T1000 (cell line): ENCODE data around the gene POLR3H.
A peak's percentile ranks its signal among the peaks of the same experiment; 100 is the strongest.
"Not testable (repeated sequence)": the region's sequence is repeated elsewhere in the genome, so short reads cannot be mapped to it uniquely, and the experiment has no call there.

Experiments used
- DNase-seq: peaks from one replicate; lab custom pipeline; 2025; ENCODE audit warnings: mixed read lengths; lab: John Stamatoyannopoulos, UW

POLR3H gene

DNA sequence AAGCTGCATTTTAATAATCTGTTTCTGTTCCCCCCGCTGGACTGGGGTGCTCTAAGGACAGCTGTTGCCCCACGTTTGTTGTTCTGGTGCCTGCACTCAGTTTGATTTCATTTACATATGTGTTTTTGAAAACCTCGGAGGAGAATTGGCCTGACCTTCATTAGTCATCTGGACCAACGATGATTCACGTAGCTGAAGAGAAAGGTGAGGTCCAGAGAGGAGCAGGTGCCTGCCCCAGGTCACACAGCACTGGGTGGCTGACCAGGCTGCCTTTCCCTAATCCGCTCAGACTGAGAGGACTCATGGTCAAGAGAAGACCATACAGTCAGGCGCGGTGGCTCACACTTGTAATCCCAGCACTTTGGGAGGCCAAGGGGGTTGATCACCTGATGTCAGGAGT, 20.3 kb upstream of the POLR3H start:
- no peak for DNase-seq

DNA sequence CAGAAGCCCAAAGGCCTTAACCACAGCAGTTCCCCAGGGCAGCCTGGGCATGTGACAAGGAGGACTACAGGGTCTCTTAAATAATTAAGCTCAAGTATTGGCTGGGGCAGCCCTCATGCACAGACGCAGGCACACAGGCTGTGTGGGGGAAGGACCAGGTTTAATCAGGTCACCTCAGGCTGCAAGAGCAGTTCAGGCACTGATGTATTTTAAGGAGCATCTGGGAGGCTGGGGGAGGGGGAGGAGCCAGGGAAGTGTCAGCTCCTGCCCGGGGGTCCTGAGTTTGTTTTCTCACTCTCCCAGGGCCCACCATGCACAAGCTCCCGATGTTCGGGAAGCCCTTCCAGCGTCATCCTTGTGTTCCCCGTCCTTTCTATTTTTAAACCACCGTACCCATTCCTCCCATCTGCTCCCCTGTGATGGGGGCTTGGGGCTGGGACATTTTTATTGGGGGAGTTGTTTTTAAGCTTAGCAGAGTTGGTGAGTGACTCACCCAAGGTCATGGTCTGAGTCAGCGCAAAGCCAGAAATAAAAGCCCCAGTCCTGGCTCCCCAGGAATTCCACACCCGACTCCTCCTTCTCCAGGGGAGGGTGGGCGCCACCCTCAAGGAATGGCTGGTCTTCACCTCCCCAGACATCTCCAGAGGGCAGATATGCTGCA, 18.9 kb upstream of the POLR3H start:
- peak; percentile 64 for DNase-seq

DNA sequence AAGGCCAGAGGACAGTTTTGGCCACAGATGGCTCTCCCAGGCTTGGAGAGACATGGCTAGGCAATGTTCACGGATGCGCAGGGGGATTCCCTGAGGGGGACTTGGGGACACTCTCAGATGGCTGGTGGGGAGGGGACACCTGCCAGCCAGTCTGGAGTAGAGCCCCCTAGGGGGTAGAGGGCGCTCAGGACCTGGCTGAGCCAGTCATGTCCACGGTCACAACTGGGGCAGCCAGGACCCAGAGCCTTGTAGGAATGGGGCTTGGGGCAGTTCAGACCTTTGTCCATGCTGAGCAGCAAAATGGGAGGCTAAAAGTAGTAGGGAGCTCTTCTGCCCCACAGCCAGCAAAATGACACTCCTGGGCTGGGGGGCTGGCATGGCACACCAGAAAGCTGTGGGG, 18.2 kb upstream of the POLR3H start:
- DNase-seq = no peak

DNA sequence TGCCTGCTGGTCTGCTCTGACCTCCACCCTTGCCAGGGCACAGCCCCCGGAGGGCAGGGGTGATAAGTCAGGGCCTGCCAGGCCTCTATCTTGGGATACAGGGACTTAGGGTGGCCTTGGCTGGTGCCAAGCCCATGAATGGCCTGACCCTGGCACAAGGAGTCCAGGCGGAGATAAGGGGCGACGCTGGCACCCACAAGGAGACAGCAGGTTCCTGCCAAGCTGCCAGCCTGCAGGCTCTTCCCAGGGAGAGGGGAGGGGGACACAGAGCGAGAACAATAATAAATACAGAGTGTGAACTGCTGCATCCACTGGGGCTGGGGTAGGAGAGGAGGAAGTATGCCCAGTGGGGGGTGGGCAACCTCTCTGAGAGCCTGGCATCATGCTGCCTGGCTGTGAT, 17.5 kb upstream of the POLR3H start:
- no peak for DNase-seq

DNA sequence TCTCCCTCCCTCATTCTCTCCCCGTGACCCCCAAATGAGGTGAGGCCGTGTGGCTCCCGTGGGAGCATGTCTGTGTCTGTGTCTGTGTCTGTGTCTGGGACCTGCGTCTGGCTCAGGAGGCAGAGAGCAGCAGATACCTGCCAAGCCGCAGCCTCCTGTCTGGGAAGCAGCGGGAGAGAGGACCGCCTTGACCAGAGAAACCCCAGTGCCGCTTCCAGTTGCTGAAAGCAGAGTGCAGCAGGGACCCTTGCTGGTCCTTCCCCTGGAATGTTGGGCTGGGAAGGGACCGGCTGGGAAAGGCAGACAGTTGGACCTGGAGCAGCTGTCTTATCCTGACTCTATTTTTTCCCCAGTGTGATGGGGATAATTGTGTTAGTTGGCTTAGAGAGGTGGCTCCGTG, 17.1 kb upstream of the POLR3H start:
- no peak for DNase-seq

DNA sequence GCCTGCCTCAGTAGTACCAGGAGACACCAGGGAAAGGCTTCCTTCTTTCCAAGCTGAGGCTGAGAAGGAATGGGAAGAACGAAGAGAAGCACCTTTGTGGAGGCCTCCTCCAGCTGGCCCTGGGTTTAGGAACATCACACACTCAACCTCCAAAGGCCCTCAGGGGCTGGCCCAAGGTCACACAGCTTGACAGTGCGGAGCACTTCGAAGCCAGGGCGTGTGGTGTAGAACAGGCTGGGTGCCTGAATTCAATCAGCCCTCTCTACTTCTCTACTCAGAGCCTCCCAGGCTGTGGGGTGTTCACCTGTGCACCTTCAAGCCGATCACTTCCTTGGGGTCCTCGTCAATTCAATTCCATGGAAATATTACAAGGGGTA, 15.8 kb upstream of the POLR3H start:
- no peak for DNase-seq

DNA sequence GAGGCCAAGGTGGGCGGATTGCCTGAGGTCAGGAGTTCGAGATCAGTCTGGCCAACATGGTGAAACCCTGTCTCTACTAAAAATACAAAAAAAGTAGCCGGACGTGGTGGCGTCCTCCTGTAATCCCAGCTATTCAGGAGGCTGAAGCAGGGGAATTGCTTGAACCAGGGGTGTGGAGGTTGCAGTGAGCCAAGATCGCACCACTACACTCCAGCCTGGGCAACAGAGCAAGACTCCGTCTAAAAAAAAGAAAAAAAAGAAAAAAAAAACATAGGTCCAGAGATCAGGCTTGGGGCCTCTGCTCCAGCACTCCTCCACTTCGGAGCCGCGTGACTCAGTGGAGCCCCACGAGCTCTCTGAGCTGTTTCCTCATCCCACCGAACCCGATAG, 14.0 kb upstream of the POLR3H start:
- not testable (repeated sequence) for DNase-seq

DNA sequence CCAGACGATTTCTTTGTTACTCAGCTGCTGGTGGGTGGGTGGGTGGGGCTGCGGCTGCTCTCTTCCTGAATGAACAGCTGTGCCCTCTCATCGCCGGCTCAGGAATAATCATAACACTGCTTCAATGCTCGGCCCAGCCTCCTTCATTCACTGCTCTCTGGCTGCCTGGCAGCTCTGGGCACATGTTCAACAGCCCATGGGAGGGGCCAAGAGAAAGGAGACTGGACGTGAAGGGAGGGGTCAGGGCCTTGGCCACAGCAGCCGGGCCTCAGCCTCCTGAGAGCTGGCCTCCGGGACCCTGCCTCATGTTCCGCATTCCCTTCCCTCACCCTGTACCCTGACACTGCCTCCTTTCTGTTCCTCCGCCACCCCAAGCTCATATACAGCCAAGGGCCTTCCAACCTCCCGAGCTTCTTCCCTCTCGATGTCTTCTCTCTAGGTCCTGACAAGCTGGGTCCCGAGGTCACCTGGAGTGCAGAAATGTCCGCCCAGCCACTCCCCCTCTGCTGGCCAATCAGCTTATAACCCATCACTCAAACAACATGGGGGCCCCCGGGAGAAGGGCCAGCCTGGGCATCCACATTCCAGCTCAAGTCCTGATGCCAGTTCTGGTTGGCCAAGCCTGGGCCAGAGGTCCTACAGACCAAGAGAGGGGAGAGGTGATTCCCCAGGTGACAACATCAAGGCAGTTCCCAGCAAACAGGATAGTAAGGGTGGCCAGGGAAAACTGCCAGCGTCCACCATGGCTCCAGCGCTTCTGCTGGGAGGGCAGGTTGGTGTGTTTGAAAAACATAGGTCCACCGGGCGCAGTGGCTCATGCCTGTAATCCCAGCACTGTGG, 13.4 kb upstream of the POLR3H start:
- DNase-seq = no peak

DNA sequence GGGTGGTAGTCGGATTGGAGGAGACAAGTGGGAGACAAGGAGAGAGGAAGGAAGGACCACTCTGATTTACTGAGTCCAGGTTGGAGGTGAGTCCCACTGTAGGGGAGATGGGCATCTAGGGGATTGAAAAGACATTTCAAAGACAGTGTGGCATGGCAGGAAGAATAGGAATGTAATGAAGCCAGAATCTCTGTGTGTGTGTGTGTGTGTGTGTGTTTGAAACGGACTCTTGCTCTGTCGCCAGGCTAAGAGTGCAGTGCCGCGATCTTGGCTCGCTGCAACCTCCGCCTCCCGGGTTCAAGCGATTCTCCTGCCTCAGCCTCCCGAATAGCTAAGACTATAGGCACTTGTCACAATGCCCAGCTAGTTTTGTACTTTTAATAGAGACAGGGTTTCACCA, 12.3 kb upstream of the POLR3H start:
- DNase-seq = no peak

DNA sequence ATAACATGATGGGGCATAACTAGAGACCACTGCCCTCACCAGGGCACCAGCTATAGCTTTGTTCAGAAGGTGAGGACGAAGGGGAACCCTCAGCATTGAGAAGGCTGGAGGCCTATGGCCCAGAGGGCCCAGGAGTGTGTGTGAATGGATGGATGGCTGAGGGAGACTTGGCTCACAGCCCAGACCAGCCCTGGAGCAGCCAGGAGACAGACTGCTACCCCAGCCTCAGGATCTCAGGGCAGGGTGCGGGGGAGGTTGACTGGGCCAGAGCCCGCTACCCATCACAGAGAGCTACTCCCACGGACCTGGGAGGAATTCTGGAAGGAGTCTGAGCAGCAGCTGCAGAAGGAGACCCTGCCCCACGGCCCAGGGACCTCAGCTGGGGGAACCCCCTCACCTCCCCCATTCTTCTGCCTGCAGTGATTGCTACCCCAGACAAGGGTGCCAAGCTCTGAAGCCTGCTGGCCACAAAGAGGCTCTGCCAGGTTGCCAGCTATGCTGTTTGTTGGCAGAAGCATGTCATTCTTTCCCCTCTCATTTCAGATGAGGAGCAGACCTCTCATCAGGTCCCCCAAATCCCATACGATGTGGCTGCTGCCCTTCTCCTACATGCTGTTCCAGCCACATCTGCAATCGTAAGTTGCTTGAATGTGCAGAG, 11.2 kb upstream of the POLR3H start:
- DNase-seq = no peak

DNA sequence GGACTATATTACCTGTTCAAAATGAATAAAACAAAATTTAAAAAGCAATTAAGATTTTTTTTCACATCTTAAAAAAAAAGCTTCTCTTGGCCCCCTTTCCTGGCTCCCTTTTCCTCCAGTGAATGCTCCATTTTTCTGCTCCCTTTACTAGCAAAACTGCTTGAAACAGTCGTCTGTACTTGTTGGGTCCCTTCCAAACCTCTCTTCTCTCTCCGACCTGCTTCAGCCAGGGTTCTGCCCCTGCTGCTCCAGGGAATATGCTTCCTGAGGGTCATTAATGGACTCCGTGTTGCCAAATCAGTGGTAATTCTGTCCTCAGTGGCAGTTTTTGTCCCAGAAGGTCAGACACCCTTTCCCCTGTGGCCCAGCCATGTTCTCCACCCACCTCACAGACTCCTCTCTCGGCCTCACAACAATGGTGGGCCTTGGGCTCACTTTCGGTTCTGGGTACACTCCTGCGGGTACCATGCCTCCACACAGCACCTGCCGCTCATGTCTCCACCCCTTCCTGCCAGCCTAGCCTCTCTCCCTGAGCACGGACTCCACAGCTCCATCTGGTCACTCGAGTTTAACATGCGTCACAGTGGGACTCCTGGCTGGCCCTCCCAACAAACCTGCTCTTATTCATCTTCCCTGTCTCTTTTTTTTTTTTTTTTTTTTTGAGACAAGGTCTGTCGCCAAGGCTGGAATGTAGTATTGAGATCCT, 7.8 kb upstream of the POLR3H start:
- DNase-seq = no peak

DNA sequence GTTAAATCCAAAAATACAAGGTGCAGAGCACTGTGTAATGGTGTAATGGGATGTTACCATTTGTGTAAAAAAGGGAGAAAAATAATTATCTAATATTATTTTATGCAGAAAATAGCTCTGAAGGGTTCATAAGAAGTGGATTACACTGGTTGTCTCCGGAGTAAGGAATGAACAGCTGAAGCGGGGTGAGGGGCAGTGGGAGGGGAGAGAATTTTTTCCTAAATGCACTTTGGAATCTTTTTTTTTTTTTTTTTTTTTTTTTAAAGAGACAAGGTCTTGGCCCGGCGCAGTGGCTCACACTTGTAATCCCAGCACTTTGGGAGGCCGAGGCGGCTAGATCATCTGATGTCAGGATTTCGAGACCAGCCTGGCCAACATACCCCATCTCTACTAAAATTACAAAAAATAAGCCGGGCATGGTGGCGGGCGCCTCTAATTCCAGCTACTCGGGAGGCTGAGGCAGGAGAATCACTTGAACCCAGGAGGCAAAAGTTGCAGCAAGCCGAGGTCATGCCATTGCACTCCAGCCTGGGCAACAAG, 6.8 kb upstream of the POLR3H start:
- no peak for DNase-seq

DNA sequence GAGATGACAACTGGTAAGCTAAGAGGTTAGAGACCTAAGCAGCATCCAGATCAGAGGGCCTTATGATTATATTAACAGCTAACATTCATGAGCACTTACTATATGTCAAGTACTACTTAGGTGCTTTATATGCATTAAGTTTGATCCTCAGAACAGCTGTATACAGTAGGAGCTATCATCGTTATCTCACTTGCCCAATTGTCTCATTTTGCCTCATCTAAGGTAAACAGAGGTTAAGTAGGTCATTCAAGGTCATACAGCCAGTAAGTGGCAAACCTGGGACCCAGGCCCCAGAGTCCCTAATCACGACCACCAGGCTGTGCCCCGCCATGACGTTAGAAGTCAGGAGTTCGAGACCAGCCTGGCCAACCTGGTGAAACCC, 4.6 kb upstream of the POLR3H start:
- DNase-seq = no peak

DNA sequence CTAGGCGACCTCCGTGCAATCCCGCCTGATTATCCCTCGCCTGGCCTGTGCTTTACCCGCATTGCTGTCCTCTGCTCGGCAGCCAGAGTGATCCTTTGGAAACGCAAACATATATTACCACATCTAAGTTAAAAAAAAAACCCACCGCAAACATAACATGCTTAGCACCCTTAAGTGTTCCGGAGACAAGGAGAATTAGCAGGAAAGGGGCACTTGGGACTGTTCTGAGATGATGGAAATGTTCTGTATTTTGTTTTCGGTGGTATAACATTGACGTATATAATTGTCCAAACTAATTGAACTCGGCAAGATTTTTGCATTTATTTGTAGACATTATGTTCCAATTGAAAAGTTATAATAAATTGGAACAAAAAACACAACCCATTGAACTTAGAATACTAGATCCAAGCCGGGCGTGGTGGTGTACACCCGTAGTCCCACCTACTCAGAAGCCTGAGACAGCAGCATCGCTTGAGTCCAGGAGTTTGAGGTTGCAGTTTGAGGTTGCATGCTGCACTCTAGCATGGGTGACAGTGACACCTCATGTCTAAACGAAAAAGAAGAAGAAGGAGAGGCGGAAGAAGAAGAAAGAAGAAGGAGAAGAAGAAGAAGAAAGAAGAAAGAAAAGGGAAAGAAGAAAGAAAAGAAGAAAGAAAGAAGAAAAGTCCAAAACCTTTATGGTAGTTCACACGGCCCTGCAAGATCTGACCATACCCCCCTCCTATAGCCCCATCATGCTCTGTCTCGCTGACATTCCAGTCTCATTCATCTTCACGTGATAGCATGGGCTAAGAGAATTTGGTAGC, 604 bp upstream of the POLR3H start:
- no peak for DNase-seq

DNA sequence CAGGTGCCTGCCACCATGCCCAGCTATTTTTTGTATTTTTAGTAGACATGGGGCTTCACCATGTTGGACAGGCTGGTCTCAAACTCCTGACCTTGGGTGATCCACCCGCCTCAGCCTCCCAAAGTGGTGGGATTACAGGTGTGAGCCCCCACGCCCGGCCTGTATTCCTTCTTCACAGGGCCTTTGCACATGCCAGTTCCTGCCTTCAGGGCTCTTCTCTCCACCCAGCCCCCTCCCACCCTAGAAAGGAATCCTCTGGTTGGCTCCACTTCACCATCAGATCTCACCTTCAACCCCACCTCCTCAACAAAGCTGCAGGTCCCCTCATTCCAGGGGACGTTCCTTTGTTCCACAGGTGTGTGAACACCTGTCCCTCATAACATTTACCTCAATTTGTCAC, 2.0 kb downstream of the POLR3H start:
- DNase-seq = no peak

DNA sequence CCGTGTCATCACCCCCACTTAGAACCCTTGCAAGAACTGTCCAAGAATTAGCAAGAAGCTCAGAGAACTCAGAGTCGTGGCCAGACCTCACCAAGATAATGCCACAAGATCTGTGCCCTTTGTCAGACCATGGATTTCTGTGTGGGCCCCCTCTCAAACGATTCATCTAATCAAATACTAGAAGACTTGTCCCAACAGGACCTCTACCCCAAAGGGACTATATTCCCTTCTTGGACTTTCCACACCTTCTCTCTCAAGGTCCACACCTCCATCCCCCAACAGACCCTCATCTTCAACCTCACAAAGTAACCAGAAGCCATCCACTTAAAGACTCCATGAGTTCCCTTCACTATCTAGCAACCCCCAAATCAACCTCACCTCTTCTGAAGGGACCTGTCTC, 2.8 kb downstream of the POLR3H start:
- no peak for DNase-seq

DNA sequence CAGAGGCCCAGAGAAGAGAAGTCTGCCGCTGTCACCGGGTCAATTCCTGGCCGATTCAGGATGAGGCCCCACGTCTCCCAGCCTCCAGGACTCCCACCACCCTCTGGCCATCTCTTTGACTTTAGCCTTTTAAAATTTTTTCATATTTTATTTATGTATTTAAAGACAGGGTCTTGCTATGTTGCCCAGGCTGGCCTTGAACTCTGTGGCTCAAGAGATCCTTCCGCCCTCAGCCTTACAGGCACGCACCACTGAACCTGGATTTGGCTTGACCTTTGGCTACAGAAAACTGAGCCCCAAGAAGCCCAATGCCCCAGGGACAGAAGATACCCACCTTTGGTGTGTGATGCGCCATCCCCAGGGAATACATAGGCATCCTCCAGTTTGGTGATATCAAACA, 3.9 kb downstream of the POLR3H start:
- no peak for DNase-seq

DNA sequence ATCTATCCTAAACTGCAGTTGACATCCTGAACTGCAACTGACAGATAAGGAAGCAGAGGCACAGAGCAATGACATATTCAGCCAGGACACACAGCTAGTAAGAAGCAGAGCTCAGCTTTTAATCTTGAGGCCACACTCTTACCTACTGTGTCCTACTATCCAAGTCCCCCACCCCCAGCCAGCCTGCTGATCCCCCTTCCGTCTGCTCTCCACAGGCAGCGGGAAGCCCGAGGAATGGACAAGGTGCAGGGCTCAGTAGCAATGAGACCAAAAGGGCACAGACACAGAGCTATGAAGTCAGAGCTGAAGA, 4.3 kb downstream of the POLR3H start:
- no peak for DNase-seq

DNA sequence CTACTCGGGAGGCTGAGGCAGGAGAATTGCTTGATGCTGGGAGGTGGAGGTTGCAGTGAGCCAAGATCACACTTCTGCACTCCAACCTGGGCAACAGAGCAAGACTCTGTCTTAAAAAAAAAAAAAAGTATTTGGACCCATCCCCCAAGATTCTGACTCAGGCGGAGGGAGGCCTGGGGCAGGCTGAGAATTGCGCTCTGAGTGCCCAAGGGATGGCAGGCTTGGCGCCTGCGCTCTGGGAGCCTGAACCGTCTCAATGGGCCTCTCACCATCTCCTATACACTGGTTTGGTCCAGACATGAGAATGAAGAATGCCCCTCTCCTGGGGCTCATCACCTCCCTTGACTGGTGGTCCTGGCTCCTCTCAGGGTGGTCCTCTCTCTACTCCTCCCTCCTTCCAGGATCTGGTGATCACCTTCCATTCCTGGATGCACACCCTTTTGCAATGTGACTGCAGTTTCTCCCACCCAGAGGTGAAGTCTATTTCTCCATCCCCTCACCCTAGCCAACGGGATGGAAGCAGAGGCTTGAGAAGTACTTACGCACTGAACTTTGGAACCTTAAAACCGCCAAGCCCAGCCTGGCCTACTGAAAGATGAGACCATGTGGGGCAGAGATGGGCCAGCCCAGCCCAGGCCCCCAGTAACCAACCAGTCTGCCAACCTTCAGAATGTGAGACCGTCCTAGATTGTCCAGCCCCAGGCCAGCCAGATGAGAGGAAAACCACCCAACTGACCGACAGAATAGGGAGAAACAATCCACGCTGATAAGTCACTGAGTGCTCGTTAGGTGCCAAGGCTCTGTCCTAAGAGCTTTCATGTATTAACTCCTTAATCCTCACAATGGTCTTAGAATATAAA, 4.9 kb downstream of the POLR3H start:
- no peak for DNase-seq

DNA sequence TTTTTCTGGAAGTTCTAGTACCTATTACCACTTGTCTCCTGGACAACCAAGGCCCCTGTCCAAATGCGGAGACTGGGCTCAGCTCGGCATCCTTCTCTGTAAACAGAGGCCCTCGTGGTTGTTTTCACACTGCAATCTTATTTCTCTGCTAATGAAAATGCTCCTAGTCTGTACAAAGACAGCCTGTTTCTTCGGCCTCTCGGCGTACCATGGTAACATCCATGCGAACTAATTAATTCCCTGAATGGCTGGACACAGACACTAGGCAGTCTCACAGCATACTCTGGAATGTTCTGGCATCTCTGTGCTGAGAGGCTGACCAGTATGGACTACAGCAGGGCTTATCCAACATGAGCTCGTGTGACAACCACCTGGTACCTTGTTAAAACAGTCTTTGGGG, 5.7 kb downstream of the POLR3H start:
- no peak for DNase-seq

DNA sequence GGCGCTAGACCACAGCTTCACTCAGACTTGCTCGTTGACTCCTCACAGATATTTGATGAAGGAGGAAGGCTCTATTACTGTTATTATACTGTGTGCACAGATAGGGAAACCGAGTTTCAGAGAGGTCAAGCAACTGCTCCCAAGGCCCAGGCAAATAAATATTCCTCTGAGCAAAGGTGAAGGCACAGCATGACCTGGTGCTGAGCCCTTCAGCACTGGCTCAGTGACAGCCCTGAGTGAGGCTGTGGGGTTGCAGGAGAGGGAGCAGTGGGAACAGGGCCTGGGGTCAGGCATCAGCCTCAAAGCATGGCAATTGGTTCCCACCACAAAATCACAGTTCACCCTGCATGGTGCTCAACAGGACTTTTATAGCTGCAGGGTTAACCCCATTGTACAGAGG, 7.1 kb downstream of the POLR3H start:
- no peak for DNase-seq
